Bronchial epithelial cell (primary cell): Measurements from ENCODE around the gene C1QTNF3. TPM values are rescaled to one million over a fixed set of nuclear protein-coding genes. Genes with fewer than 3 reads are reported as not detected.

Source experiments
- DNase-seq: peaks from one replicate; pipeline ENCODE4 v3.0.0-alpha.2; 2010; ENCODE audit warnings: low read depth
- FAIRE-seq: peaks from 2 replicates; lab custom pipeline; 2011; peaks lifted over from hg19 to GRCh38; lab: Jason Lieb, UNC
- H3K27me3 ChIP-seq: 2 replicates; pipeline ENCODE4 v1.5.1; 2011; ENCODE audit warnings: low read length; ENCODE audit not compliant: control insufficient read depth, insufficient read depth
- H3K36me3 ChIP-seq: 2 replicates; pipeline ENCODE4 v1.5.1; 2011; ENCODE audit warnings: low read length; ENCODE audit not compliant: control insufficient read depth, insufficient read depth
- H3K4me3 ChIP-seq: 2 replicates; pipeline ENCODE4 v1.5.1; 2011; ENCODE audit warnings: mild to moderate bottlenecking, low read depth, low read length, control low read depth
- CTCF ChIP-seq: IDR thresholded peaks from 2 replicates; pipeline ENCODE4 v1.5.1; 2011; ENCODE audit warnings: mild to moderate bottlenecking, moderate library complexity, low read length, control low read depth, inconsistent platforms; ENCODE audit not compliant: insufficient read depth, severe bottlenecking
- total RNA-seq: library from RNA; depleted of rRNA; stranded (reverse); fragments of >200 nt; gene quantifications from 2 replicates; pipeline ENCODE4 v1.2.1, GENCODE V29; 2014

C1QTNF3 gene
- total RNA-seq, 1 donor from 2014 or later: 0.26 TPM

DNA sequence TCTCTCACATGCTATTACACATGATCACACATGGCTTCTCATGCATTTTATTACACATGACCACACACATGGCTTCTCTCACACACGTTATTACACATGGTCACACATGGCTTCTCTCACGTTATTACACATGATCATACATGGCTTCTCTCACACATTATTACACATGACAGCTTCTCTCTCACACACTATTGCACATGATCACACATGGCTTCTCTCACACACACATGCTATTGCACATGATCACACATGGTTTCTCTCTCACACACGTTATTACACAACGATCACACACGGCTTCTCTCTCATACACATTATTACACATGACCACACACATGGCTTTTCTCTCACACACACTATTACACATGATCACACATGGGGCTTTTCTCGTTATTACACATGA, 57.6 kb downstream of the C1QTNF3 start:
- peak; percentile 93 for FAIRE-seq
- no peak for DNase-seq
- Histone ChIP-seq H3K27me3 (peaks cover 2% of the 10 kb centered on the region), H3K36me3 (no peaks in the 10 kb centered on the region), H3K4me3 (no peak overlapping the region)
- TF ChIP-seq CTCF: no peak

- no peaks in the 10 kb centered on the region for H3K36me3 ChIP-seq
- peaks cover 2% of the 10 kb centered on the region for H3K27me3 ChIP-seq
- no peak within 1 kb of the TSS for H3K4me3 ChIP-seq
- FAIRE-seq (no peak), DNase-seq (no peak)
- TF ChIP-seq CTCF: no peak
Observed at GRCh38 chr5:33984671-33985124, 58.3 kb downstream of the C1QTNF3 start, which contains the start of gene SLC45A2. Gene SLC45A2, minus strand, starts transcription at chr5:33984693. Its CDS starts 110 bp downstream, at chr5:33984583.

- no peak for TF ChIP-seq CTCF
- peaks cover 2% of the 10 kb centered on the region for H3K27me3 ChIP-seq
- H3K36me3 ChIP-seq: no peaks in the 10 kb centered on the region
- FAIRE-seq: no peak
- DNase-seq: no peak
- H3K4me3 ChIP-seq: no peak overlapping the region
Observed at GRCh38 chr5:33984178-33984577, 58.8 kb downstream of the C1QTNF3 start.

GRCh38 chr5:33981408-33982162, 61.4 kb downstream of the C1QTNF3 start:
- Histone ChIP-seq H3K36me3 (no peaks in the 10 kb centered on the region), H3K4me3 (no peak overlapping the region), H3K27me3 (peaks cover 2% of the 10 kb centered on the region)
- no peak for DNase-seq
- no peak for TF ChIP-seq CTCF
- no peak for FAIRE-seq

GRCh38 chr5:33980030-33980429, 63.0 kb downstream of the C1QTNF3 start:
- H3K4me3 ChIP-seq: no peak overlapping the region
- DNase-seq (no peak), FAIRE-seq (no peak)
- H3K36me3 ChIP-seq: no peaks in the 10 kb centered on the region
- no peak for TF ChIP-seq CTCF
- peaks cover 4% of the 10 kb centered on the region for H3K27me3 ChIP-seq
